ENCODE measurements around the gene SHC4.

SHC4 gene

DNA sequence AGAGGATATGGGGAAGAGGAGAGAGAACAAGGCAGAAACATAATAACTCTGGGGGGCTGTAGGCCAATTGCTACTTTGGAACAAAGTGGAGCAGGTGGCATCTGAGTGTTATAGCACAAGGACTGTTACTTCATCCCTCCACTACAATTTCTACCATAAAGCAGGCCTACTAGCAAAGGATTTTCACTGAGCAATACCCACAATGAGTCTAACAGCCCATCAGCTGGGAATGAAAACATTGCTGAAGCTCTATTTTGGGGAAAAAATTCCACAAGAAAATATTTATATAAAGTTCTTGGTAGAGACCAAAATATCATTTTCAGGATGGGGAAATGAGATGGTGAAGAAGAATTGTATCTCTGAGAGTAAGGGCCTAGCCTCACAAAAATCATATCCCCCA lies 3.6 kb upstream of the SHC4 start:
- DNase-seq (ENCODE audit: low spot score): no peak

- DNase-seq (ENCODE audit: low spot score): peak; percentile 20
Measured at GRCh38 chr15:48966595-48967301, 3.0 kb upstream of the SHC4 start.

DNA sequence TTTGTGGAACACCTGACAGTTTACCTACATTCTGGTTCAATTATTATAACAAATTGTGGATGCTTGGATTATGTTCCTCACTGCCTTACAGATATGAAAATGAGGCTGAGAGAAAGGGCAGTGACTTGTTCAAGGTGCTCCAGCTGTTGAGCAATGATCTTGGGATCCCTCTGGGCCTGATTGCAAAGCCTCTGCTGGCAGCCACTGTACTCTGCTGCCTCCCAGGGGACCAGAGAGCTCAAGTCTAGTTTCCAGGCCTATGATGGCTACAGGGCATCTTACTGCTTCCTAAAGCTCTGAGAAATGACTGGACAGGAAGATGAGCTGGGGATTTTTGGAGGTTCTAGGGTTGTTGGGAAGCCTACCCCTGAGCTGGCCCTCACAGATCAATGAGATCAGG lies 2.3 kb upstream of the SHC4 start:
- no peak for DNase-seq (ENCODE audit: low spot score)

GRCh38 chr15:48964898-48965297 lies 1.2 kb upstream of the SHC4 start:
- DNase-seq (ENCODE audit: low spot score): no peak

DNA sequence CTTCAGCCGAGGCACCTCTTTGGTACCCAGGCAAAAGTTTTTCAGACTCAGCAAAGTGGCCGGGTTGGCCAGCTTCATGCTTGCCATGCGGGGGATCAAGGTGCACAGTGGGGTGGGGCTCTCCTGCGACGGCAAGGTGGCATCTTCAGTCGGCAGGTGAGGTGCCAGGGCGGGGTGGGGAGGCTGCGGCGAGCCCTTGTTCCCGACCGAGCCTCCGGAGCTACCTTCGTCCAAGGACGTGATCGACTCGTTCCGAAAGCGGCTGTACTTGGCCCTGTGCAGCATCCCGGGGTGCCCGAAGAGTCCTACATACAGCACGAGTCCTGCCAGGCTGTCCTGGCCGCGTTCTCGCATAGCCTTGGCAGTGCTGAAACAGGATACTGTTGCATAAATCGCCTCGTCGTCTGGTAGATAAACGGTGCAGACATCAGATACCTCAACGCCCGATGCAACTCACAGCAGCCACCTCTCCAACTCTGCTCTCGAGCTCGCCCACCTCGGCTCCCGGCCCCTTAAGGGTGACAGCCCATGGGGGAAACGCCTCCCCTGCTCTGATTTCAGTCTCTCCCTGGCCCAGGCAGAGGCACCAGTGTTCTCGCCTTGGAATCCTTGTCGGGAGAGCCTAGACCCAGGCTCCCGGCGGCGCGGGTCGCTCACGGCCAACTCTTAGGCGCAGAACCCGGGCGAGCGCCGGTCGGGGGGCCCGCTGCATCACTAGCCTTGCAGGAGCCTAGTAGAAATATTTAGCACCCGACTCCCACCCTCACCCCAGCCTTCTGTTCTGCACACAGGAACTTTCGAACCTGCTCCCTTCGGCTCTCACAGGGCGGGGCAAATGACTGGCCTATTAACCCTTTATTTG lies 826 bp downstream of the SHC4 start:
- DNase-seq (ENCODE audit: low spot score): no peak

DNA sequence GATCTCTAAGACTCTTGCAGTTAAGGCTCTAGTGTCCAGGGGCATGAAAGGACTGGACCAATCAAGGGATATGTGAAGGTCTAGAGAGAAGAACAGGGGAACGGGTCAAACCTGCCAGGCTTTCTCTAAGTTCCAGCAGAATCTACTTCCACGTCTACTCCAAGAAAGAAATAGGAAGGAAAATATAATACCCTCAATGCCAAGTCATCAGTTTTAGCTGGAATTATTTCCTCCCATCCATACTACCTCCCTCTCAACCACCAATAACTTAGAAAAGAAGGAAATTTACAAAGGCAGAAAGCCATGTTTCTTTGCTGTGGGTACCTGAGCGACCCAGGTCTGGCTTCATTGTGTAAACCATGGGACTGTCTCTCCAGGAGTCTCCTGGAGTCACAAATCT lies 7.8 kb downstream of the SHC4 start:
- no peak for DNase-seq (ENCODE audit: low spot score)

DNA sequence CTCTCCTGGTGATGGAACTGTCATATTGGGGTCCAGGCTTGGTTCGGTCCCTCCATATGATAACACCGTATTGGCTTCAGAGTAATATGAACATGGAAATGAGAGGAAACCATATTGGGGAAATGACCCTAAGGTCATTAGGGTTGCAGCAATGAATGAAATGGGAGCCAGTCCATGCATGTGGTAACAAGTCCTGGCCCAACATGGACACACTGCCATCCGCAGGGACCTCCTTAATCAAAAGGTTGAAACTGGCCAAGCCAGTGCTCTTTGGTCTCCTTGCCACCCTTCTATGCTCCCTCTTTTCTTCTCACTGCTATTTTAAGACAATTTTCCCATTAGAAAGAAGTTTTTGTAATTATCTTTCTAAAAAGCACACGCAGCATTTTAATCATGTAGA lies 8.3 kb downstream of the SHC4 start:
- DNase-seq (ENCODE audit: low spot score): no peak

DNA sequence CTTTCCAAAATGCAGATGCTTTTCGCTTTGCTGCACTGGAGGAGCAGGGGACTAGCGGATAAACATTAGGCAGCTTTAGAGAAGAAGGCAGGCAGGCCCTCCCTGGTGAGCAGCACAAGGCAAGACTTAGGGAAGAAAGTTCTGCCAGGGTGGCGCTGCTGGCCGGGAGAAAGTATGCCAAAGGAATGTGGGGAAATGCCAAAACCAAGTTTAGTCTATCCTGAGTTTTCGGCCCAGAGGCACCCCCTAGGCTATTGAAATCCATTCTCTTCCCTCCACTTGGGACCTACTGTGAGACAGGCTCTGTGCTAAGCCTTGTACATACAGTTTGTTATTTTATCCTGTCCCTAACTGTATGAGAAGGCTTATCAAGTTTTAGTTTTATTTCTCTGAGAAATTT lies 9.2 kb downstream of the SHC4 start:
- no peak for DNase-seq (ENCODE audit: low spot score)

- DNase-seq (ENCODE audit: low spot score): no peak
Measured at GRCh38 chr15:48946840-48947187, 16.9 kb downstream of the SHC4 start.

GRCh38 chr15:48946074-48946839 lies 17.5 kb downstream of the SHC4 start:
- peak; percentile 30 for DNase-seq (ENCODE audit: low spot score)

GRCh38 chr15:48945386-48945785 lies 18.3 kb downstream of the SHC4 start:
- DNase-seq (ENCODE audit: low spot score): no peak

DNA sequence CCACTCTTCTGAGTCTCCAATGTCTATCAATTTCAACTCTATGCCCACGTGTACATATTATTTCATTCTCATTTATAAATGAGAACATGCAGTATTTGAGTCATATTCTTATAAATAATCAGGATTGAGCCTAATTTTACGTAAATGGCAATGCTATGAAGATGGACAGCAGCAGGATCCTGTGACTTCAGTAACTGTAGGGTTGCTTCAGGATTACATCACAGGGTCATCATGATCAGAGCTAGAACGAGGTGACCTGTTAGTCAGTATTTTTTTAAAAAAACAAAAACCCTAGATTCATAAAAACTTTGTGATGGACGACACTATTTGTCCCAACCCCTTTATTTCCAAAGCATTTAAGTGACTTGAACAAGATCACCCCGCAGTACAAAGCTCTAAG lies 21.8 kb downstream of the SHC4 start:
- no peak for DNase-seq (ENCODE audit: low spot score)

GRCh38 chr15:48940508-48940907 lies 23.2 kb downstream of the SHC4 start:
- no peak for DNase-seq (ENCODE audit: low spot score)

GRCh38 chr15:48939648-48940047 lies 24.1 kb downstream of the SHC4 start:
- DNase-seq (ENCODE audit: low spot score): peak; percentile 14

- no peak for DNase-seq (ENCODE audit: low spot score)
Measured at GRCh38 chr15:48937886-48938285, 25.8 kb downstream of the SHC4 start.

- DNase-seq (ENCODE audit: low spot score): no peak
Measured at GRCh38 chr15:48936666-48937065, 27.1 kb downstream of the SHC4 start.

DNA sequence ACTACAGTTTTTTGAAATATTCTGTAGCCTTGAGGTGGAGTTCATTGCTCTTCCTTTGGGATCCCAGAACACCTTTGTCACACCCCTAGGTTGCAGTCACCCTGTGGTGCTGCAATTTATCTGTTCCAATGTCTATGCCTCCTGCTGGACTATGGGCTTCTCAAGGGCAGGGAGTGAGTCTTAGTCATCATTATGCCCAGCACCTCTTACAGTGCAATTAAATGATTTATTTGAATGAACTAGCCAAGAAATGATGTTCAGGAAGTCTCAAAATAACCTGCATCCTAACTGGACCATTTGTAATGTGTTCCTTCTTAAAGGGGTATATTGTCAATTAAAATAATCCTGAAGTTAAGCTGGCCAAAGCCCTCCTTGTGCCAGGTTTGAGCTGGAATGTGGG lies 28.5 kb downstream of the SHC4 start:
- no peak for DNase-seq (ENCODE audit: low spot score)

GRCh38 chr15:48930735-48931134 lies 33.0 kb downstream of the SHC4 start:
- no peak for DNase-seq (ENCODE audit: low spot score)

- DNase-seq (ENCODE audit: low spot score): peak; percentile 8
Measured at GRCh38 chr15:48929661-48930060, 34.1 kb downstream of the SHC4 start.

DNA sequence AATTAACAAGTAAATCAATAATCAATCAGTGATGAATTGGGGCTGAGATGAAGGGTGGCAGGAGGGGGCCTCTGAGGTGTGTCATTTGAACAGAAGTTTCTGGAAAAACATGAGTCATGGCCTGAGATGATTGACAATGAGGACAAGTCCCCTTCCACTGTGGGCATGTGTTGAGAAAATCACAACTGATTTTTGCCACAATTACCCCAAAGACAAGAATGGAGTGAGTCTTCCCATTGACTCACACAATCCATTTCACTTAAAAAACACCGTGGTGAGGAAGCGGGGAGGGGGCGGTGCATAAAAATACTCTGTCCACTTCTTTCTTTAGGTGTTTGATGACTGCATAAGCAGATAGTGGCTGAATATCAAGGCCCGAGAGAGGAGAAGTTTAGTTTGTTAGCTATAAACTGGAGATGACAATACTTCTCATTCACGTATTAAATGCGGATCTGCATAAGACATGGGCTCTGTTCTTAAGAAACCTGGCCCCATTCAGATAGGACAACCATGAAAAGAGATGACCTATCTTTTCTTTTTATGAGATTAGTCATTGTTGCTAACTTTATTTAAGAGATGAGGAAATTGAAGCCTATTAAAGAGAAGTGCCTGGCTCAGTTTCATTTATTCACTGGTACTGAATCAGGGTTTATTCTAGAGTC lies 34.7 kb downstream of the SHC4 start:
- peak; percentile 11 for DNase-seq (ENCODE audit: low spot score)

DNA sequence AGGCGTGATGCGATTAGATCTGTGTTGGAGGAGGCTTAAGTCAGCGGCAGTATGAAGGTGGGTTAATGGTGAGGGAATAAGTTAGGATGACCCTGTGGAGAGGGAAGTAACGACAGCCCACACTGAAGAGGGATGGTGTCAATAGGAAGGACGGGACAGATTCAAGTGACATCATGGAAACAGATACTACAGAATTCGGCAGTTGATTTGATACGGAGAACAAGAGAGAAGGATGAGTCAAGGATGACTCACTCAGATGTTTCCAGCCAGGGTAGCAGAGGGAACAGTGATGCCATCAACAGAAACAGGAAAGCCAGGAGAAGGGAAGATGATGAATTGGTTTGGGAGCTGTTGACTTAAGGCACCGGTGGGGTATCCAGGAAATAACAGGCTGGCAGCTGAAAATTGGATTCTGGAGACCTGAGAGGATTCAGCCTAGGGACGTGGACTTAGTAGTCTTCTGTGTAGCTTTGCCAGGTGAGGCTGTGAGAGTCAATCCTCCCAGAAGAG lies 38.0 kb downstream of the SHC4 start:
- DNase-seq (ENCODE audit: low spot score): peak; percentile 70

All from LoVo (cell line).